Urothelium cell line (cell line): ENCODE data around the gene STATH.
"Not testable (repeated sequence)": the region's sequence is repeated elsewhere in the genome, so short reads cannot be mapped to it uniquely, and the experiment has no call there.

ENCODE experiments used
- DNase-seq: peaks from one replicate; pipeline ENCODE4 v3.0.0; 2011; ENCODE audit warnings: low spot score, mixed read lengths
- FAIRE-seq: peaks from 2 replicates; lab custom pipeline; 2011; peaks lifted over from hg19 to GRCh38; lab: Jason Lieb, UNC

Gene STATH

GRCh38 chr4:70050138-70050537, 54.4 kb downstream of the STATH start, which contains the start of gene HTN1:
Gene HTN1 (plus strand): TSS chr4:70050438. CDS start chr4:70053077, 2,639 bp downstream.
- not testable (repeated sequence) for DNase-seq
- FAIRE-seq: peak; percentile 76
